ENCODE data around the gene RPS27A. TPM values are rescaled to one million over a fixed set of nuclear protein-coding genes. Genes with fewer than 3 reads are reported as not detected.
A peak's percentile ranks its signal among the peaks of the same experiment; 100 is the strongest.
"Not testable (repeated sequence)": the region's sequence is repeated elsewhere in the genome, so short reads cannot be mapped to it uniquely, and the experiment has no call there.

RPS27A gene
- total RNA-seq, 2 experiments from 2014 or later = 1,457 to 1,492 TPM

DNA sequence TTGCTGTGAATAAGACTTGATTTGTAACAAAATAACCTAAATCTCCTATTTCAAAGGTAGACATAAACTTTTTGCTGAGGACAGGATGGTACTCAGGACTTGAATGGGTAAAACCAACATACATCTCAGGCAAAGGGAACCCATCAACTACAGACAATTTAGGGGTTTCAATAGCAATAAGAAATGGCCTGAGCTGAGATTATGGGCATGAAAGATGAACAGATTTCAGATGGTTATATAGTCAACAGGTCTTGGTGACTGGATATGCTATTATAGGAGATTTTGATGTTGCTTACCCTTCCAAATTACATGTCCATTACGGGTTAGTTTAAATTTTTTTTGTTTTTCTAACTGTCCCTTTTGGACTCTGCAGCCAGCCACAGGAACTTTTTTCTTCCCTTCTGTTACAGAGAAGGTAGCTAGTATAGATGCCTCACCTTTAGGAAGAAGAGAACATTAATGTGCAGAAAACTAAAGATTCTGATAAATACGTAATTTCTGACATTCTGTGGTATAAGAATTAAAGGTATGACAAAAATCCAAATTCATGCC is 4.6 kb downstream of the RPS27A start:
- DNase-seq = no peak
- Mint-ChIP-seq H3K27me3 (no peaks in the 10 kb centered on the region), H3K4me3 (no peak overlapping the region), H3K27ac (peak overlapping the region; percentile 34), H3K4me1 (ENCODE audit: low read depth) (peaks cover 30% of the 10 kb centered on the region), H3K36me3 (ENCODE audit: low read depth) (peaks cover 51% of the 10 kb centered on the region), H3K9me3 (no peaks in the 10 kb centered on the region)
- CTCF ChIA-PET = no interaction called here
- POLR2A ChIA-PET = interaction anchor here (1.1 kb wide), 1 partner anchor 27 kb away, joined by 3 read pairs; no protein-coding TSS in a partner anchor
- intact Hi-C loops (cut with micrococcal nuclease) = no loop called here
- ATAC-seq = no peak
- TF ChIP-seq, protein P1, sequence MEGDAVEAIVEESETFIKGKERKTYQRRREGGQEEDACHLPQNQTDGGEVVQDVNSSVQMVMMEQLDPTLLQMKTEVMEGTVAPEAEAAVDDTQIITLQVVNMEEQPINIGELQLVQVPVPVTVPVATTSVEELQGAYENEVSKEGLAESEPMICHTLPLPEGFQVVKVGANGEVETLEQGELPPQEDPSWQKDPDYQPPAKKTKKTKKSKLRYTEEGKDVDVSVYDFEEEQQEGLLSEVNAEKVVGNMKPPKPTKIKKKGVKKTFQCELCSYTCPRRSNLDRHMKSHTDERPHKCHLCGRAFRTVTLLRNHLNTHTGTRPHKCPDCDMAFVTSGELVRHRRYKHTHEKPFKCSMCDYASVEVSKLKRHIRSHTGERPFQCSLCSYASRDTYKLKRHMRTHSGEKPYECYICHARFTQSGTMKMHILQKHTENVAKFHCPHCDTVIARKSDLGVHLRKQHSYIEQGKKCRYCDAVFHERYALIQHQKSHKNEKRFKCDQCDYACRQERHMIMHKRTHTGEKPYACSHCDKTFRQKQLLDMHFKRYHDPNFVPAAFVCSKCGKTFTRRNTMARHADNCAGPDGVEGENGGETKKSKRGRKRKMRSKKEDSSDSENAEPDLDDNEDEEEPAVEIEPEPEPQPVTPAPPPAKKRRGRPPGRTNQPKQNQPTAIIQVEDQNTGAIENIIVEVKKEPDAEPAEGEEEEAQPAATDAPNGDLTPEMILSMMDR (IDR thresholded peaks at IDR 0.05) = no peak

DNA sequence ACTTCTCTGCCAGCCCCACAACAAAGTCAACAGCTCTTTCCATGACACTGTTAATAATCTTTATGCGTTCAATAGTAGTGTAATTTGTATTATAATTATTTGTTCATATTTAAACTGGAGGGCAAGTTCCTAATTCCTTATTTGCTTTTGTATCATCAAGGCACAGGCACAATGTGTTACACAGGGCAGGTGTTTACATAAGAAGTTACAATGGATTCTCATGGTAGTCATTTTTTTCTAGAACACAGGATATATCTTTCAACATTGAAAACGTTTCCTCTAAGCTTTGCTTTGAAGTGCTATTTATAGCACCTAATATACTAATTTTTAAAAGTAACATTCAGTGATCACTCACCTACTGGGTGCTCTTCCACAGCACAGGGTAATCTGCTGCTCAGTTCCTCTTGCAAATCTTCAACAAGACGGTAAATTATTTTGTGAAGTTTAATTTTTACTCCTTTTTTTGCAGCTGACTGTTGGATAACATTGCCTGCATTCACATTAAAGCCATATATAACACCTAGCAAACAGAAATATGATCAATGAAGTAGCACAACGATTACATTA is 7.3 kb downstream of the RPS27A start:
- Mint-ChIP-seq H3K36me3 (ENCODE audit: low read depth) (peaks cover 34% of the 10 kb centered on the region), H3K4me3 (no peak overlapping the region), H3K27ac (no peak overlapping the region), H3K4me1 (ENCODE audit: low read depth) (peaks cover 20% of the 10 kb centered on the region), H3K9me3 (no peaks in the 10 kb centered on the region), H3K27me3 (no peaks in the 10 kb centered on the region)
- TF ChIP-seq, protein P1 (IDR thresholded peaks at IDR 0.05) = no peak
- intact Hi-C loops (cut with micrococcal nuclease) = no loop called here
- ChIA-PET POLR2A (no interaction called here), CTCF (no interaction called here)
- DNase-seq (no peak), ATAC-seq (no peak)

DNA sequence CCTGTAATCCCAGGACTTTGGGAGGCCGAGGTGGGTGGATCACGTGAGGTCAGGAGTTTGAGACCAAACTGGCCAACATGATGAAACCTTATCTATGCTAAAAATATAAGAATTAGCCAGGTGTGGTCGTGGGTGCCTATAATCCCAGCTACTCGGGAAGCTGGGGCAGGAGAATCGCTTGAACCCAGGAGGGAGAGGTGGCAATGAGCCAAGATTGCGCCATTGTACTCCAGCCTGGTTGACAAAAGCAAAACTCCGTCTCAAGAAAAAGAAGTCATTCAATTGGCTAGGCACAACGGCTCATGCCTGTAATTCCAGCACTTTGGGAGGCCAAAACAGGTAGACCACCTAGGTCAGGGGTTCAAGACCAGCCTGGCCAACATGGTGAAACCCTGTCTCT is 9.1 kb downstream of the RPS27A start:
- POLR2A ChIA-PET; H3K27me3 Mint-ChIP-seq; ATAC-seq; intact Hi-C loops (cut with micrococcal nuclease); H3K4me3 Mint-ChIP-seq; H3K9me3 Mint-ChIP-seq; DNase-seq; H3K27ac Mint-ChIP-seq; H3K4me1 Mint-ChIP-seq (ENCODE audit: low read depth): not testable (repeated sequence)
- CTCF ChIA-PET = interaction anchor here (0.7 kb wide), 1 partner anchor 243 kb away, joined by 3 read pairs; no protein-coding TSS in a partner anchor
- H3K36me3 Mint-ChIP-seq (ENCODE audit: low read depth) = peaks cover 21% of the 10 kb centered on the region

DNA sequence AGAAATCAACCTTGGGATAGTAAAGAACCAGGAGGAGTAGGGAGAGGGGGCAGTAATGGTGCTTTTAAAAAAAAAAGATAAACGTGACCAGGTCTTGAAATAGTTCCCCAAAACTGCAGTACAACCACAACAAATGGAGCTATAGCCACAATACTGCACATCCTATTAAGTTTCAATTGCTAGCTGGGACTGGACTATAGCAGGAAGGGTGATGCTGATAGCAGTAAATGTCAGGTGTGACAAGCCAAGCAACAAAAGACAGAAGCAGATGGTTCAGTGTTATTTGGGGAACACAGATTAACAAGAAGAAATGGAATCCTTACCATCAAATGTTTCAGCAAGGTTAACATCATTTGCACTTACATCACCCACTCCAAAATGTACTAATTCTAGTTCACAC is 10.1 kb downstream of the RPS27A start:
- ATAC-seq = no peak
- Mint-ChIP-seq H3K27me3 (no peaks in the 10 kb centered on the region), H3K36me3 (ENCODE audit: low read depth) (peaks cover 24% of the 10 kb centered on the region), H3K9me3 (no peaks in the 10 kb centered on the region), H3K27ac (no peak overlapping the region), H3K4me1 (ENCODE audit: low read depth) (peaks cover 4% of the 10 kb centered on the region), H3K4me3 (no peak overlapping the region)
- DNase-seq = no peak
- TF ChIP-seq, protein P1 (IDR thresholded peaks at IDR 0.05) = no peak
- ChIA-PET POLR2A (no interaction called here), CTCF (no interaction called here)
- intact Hi-C loops (cut with micrococcal nuclease) = no loop called here

DNA sequence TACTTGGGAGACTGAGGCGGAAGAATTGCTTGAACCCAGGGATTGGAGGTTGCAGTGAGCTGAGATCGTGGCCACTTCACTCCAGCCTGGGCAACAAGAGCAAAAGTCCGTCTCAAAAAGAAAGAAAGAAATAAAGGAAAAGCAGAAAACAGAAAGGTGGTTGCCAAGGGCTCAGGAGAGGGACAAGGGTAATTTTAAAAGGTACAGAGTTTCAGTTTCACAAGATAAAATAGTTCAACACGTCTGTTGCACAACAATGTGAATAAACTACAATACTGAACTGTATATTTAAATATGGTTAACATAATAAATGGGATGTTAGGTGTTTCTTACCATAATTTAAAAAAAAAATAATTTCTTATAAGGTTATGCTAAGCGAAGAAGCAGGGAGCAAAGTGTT is 12.9 kb downstream of the RPS27A start:
- no peaks in the 10 kb centered on the region for H3K9me3 Mint-ChIP-seq
- TF ChIP-seq, protein P1 (IDR thresholded peaks at IDR 0.05) = no peak
- ChIA-PET POLR2A (interaction anchor here (0.7 kb wide), 1 partner anchor 27 kb away, joined by 3 read pairs; no protein-coding TSS in a partner anchor), CTCF (no interaction called here)
- no peaks in the 10 kb centered on the region for H3K27me3 Mint-ChIP-seq
- no peak overlapping the region for H3K27ac Mint-ChIP-seq
- intact Hi-C loops (cut with micrococcal nuclease) = no loop called here
- no peak for ATAC-seq
- H3K4me1 Mint-ChIP-seq (ENCODE audit: low read depth) = no peaks in the 10 kb centered on the region
- H3K4me3 Mint-ChIP-seq = no peak overlapping the region
- peaks cover 26% of the 10 kb centered on the region for H3K36me3 Mint-ChIP-seq (ENCODE audit: low read depth)
- DNase-seq = no peak
